Loucy (cell line): ENCODE measurements around the gene HABP2.

Source experiments
- H2AFZ ChIP-seq: fragments of 200-600 bp; sonication (generic); 2 replicates; pipeline ENCODE4 v1.6.0; 2016; ENCODE audit warnings: antibody characterized with exemption, mild to moderate bottlenecking, low read length, moderate library complexity
- H3F3A ChIP-seq: fragments of 200-600 bp; 2 replicates; pipeline ENCODE4 v1.6.0; 2016; ENCODE audit warnings: antibody characterized with exemption, low read depth, mild to moderate bottlenecking
- H3K27me3 ChIP-seq: fragments of 200-600 bp; sonication (generic); 2 replicates; pipeline ENCODE4 v1.6.1; 2014; ENCODE audit warnings: low read length, mild to moderate bottlenecking; ENCODE audit not compliant: insufficient read depth, poor library complexity, severe bottlenecking
- H3K36me3 ChIP-seq: fragments of 200-600 bp; sonication (generic); 2 replicates; pipeline ENCODE4 v1.6.1; 2016; ENCODE audit warnings: low read length; ENCODE audit not compliant: insufficient read depth
- H3K4me1 ChIP-seq: fragments of 200-600 bp; sonication (generic); 2 replicates; pipeline ENCODE4 v1.5.1; 2014; ENCODE audit warnings: low read length, mild to moderate bottlenecking; ENCODE audit not compliant: insufficient read depth, poor library complexity, severe bottlenecking
- H3K4me2 ChIP-seq: fragments of 200-600 bp; sonication (generic); 2 replicates; pipeline ENCODE4 v1.6.0; 2014; ENCODE audit warnings: antibody characterized with exemption, low read length, low read depth, mild to moderate bottlenecking; ENCODE audit not compliant: poor library complexity, severe bottlenecking
- H3K4me3 ChIP-seq: fragments of 200-600 bp; sonication (generic); 2 replicates; pipeline ENCODE4 v1.5.1; 2014; ENCODE audit warnings: low read length, mild to moderate bottlenecking, mixed read lengths; ENCODE audit not compliant: poor library complexity, severe bottlenecking
- H3K79me2 ChIP-seq: fragments of 200-600 bp; sonication (generic); 2 replicates; pipeline ENCODE4 v1.6.1; 2014; ENCODE audit warnings: low read length; ENCODE audit not compliant: insufficient read depth
- H3K9ac ChIP-seq: fragments of 200-600 bp; sonication (generic); 2 replicates; pipeline ENCODE4 v1.6.0; 2014; ENCODE audit warnings: mild to moderate bottlenecking, low read depth, low read length, moderate library complexity; ENCODE audit not compliant: poor library complexity, severe bottlenecking
- H3K9me2 ChIP-seq: fragments of 200-600 bp; sonication (generic); replicated peaks from 2 replicates; pipeline ENCODE4 v1.6.1; 2016; ENCODE audit warnings: low read depth, low read length, mixed read lengths
- H3K9me3 ChIP-seq: fragments of 200-600 bp; sonication (generic); 2 replicates; pipeline ENCODE4 v1.6.1; 2014; ENCODE audit warnings: mild to moderate bottlenecking, antibody characterized with exemption, low read length, low read depth; ENCODE audit not compliant: insufficient read depth
- H4K20me1 ChIP-seq: fragments of 200-600 bp; sonication (generic); 2 replicates; pipeline ENCODE4 v1.6.0; 2014; ENCODE audit warnings: antibody characterized with exemption, low read length, mild to moderate bottlenecking; ENCODE audit not compliant: insufficient read depth, poor library complexity, severe bottlenecking
- EZH2phosphoT487 ChIP-seq: fragments of 200-600 bp; IDR thresholded peaks from 2 replicates; pipeline ENCODE4 v1.6.1; 2018; ENCODE audit warnings: antibody characterized with exemption, mild to moderate bottlenecking, moderate library complexity, borderline replicate concordance
- TF ChIP-seq, protein P1 (sequence below): fragments of 200-600 bp; sonication (generic); conservative IDR thresholded peaks from 2 replicates; pipeline ENCODE4 v1.5.1; 2014; ENCODE audit warnings: mild to moderate bottlenecking, antibody characterized with exemption, low read length

Gene HABP2

DNA sequence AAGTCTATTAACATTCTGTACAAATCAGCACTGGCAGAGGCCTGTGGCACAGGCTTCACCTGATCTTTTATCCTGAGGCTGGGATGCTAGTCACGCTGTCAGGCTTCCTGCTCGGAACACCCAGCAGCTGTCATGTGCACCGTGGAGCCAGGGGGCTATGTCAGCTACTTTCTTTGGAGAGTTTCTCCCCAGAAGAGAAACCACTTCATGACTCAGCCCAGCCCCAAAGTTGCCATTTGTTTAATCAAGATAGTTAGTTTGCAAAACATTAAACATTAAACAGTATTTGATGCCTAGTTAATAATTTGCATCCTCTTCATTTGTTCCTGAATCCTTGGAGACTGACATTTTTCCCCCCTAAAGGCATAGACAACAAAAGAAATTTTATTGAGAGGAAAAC, at the start of gene HABP2:
HABP2 (plus strand) TSS at position 353 of the 400 bp plus-strand sequence. CDS start 69 bp downstream, outside the sequence.
- Histone ChIP-seq H3K36me3 (no peaks in the 10 kb centered on the region), H3K4me1 (no peaks in the 10 kb centered on the region), H3K27me3 (no peaks in the 10 kb centered on the region), H3F3A (no peaks in the 10 kb centered on the region), H3K79me2 (no peaks in the 10 kb centered on the region), H3K4me3 (no peak within 1 kb of the TSS), H3K9me3 (no peaks in the 10 kb centered on the region), H3K9ac (no peak within 1 kb of the TSS), H3K4me2 (no peak within 1 kb of the TSS), H4K20me1 (no peaks in the 10 kb centered on the region), H2AFZ (no peak within 1 kb of the TSS), H3K9me2 (no peaks in the 10 kb centered on the region)
- no peak for TF ChIP-seq EZH2phosphoT487
- TF ChIP-seq, protein P1, sequence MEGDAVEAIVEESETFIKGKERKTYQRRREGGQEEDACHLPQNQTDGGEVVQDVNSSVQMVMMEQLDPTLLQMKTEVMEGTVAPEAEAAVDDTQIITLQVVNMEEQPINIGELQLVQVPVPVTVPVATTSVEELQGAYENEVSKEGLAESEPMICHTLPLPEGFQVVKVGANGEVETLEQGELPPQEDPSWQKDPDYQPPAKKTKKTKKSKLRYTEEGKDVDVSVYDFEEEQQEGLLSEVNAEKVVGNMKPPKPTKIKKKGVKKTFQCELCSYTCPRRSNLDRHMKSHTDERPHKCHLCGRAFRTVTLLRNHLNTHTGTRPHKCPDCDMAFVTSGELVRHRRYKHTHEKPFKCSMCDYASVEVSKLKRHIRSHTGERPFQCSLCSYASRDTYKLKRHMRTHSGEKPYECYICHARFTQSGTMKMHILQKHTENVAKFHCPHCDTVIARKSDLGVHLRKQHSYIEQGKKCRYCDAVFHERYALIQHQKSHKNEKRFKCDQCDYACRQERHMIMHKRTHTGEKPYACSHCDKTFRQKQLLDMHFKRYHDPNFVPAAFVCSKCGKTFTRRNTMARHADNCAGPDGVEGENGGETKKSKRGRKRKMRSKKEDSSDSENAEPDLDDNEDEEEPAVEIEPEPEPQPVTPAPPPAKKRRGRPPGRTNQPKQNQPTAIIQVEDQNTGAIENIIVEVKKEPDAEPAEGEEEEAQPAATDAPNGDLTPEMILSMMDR: no peak

DNA sequence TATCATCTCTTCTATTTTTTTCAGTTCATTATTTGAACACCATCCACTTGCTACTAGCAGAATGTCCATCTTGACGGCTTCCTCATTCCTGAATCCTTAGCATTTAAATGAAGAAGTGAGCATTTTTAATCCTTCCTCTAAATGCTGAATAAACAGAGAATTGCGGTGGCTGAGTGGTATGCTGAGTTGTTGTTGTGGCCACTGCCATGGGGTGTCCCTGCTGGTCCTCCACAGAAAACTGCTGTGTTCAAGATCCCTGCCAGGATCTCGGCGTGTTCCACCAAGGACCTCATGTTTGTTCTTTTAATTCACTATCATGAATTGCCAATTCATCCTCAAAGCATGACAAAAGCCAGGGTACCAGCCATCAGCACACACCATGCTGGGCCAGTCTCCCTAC, 48.9 kb upstream of the HABP2 start:
- TF ChIP-seq EZH2phosphoT487: no peak
- TF ChIP-seq, protein P1: no peak
- H4K20me1 ChIP-seq: no peaks in the 10 kb centered on the region
- H3K4me3 ChIP-seq: no peak overlapping the region
- no peak overlapping the region for H2AFZ ChIP-seq
- no peak overlapping the region for H3K9ac ChIP-seq
- no peaks in the 10 kb centered on the region for H3K27me3 ChIP-seq
- H3K4me2 ChIP-seq: no peak overlapping the region
- H3K4me1 ChIP-seq: peaks cover 9% of the 10 kb centered on the region
- H3K79me2 ChIP-seq: no peaks in the 10 kb centered on the region
- no peaks in the 10 kb centered on the region for H3K36me3 ChIP-seq
- no peaks in the 10 kb centered on the region for H3K9me2 ChIP-seq
- no peaks in the 10 kb centered on the region for H3K9me3 ChIP-seq
- H3F3A ChIP-seq: no peaks in the 10 kb centered on the region

DNA sequence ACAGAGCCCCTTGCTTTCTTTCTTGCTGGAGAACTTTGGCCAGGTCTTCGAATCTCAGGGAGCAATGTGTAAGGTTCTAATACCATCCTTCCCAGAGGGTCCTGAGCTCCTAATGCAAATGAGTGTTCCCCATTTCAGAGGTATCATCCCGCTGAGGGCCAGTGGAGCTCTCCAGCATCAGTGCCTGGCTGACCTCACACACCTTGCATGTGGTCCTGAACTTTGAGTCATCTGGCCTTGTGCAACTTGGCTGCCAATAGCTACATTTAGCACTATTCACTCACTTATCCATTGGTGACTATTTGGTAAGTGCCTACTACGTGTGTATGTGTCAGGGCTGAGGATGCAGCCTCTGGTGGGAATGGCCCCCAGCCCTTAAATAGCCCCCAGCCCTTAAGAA, 48.4 kb upstream of the HABP2 start:
- H3K4me1 ChIP-seq: peaks cover 4% of the 10 kb centered on the region
- H3F3A ChIP-seq: no peaks in the 10 kb centered on the region
- no peaks in the 10 kb centered on the region for H3K27me3 ChIP-seq
- no peaks in the 10 kb centered on the region for H4K20me1 ChIP-seq
- no peak overlapping the region for H3K9ac ChIP-seq
- H3K4me3 ChIP-seq: no peak overlapping the region
- no peaks in the 10 kb centered on the region for H3K79me2 ChIP-seq
- TF ChIP-seq, protein P1: no peak
- no peak for TF ChIP-seq EZH2phosphoT487
- no peaks in the 10 kb centered on the region for H3K36me3 ChIP-seq
- no peaks in the 10 kb centered on the region for H3K9me2 ChIP-seq
- no peaks in the 10 kb centered on the region for H3K9me3 ChIP-seq
- H3K4me2 ChIP-seq: no peak overlapping the region
- no peak overlapping the region for H2AFZ ChIP-seq
